Activated T-cell treated with anti-CD3 and anti-CD28 coated beads for 1 hour (primary cell): Measurements from ENCODE around the gene FMNL3.
A peak's percentile ranks its signal among the peaks of the same experiment; 100 is the strongest.

Source experiments
- DNase-seq: peaks from one replicate; pipeline ENCODE4 v3.0.0-alpha.2; 2020; ENCODE audit warnings: low read depth

The FMNL3 gene

DNA sequence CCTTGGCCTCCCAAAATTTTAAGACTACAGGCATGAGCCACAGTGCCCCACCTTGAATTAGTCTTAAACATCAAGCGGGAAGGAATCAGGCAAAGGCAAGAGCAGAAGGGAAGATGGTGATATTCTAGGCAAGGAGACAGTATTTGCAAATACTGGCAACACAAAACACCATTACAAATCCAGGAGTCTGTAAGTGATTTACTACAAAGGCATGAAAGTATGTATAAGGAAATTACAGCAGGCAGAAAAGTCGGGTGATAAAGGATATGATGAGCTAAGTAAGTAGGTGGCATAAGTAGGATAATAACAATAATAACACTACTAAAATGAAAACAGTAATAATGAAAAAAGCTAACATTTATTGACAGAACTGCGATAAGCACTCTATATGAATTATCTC is 28.5 kb downstream of the FMNL3 start:
- DNase-seq, result no peak

GRCh38 chr12:49675137-49675536 is 32.1 kb downstream of the FMNL3 start:
- DNase-seq, result no peak

DNA sequence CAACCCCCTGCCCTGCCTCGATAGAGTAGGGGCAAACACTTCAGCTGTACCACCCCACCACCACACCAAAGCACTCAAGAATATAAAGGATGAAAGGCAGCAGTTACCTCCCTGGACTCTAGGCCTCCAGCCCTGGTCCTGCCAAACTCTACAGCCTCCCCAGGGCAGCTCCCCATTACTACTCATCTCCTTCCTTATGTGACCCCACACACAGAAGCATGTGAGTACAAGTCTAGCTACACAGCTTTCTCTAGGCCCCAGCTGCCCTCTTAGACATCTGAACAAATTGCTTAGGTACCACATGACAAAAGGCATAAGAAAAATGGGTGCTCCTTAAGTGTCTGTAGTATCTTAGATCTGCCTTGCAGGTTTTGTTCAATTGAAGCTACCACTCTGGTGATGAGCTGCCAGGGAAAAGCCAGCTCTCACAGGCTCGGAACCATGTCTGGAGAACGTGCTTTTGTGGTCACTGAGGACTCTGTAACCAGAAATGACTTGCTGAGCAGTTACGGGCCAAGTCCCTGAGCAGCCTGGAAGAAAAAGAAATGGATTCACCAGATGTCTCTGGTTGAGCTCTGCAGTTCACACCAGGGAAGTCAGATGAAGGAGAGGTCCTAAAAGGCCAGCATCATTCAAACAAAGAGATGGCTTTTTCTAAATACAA is 32.8 kb downstream of the FMNL3 start:
- DNase-seq, result no peak

DNA sequence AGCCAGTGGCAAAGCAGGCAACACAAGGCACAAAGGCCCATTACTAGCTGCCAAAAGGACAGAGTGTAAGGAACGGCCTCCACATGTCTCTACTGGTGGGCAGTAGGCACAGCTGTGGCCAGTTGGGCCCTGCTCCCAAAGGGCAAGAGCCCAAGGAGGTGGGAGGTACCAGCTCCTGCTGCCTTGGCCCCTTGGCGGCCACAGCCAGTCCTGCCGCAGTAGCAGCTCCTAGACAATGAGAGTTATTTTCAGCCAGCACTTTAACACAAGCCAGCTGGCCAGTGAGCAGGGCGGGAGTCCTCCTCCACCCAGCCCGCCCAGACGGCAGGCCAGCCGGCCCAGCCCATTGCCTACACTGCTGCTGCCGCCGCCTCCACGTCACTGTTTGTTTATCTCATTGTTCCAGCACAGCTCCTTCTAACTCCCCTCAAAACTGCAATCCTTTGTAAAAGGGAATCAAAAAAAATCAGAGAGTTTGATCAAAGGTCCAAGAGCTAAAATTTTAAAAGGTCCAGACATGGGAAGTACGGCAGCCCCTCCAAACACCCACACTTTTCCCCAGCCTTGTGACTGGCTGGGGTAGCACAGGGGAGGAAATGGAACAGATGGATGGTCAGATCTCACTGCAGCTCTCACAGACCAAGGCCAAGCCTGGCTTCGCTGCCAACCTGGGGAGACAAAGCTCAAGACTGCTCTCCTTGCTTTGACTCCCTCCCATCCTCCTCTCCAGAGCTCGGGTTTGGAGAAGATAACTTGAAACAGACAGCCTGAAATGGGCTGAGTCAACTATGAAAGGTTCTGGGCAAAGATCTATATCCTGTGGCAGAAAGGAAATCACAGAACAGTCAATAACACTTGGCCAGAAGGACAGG is 33.5 kb downstream of the FMNL3 start:
- no peak for DNase-seq

DNA sequence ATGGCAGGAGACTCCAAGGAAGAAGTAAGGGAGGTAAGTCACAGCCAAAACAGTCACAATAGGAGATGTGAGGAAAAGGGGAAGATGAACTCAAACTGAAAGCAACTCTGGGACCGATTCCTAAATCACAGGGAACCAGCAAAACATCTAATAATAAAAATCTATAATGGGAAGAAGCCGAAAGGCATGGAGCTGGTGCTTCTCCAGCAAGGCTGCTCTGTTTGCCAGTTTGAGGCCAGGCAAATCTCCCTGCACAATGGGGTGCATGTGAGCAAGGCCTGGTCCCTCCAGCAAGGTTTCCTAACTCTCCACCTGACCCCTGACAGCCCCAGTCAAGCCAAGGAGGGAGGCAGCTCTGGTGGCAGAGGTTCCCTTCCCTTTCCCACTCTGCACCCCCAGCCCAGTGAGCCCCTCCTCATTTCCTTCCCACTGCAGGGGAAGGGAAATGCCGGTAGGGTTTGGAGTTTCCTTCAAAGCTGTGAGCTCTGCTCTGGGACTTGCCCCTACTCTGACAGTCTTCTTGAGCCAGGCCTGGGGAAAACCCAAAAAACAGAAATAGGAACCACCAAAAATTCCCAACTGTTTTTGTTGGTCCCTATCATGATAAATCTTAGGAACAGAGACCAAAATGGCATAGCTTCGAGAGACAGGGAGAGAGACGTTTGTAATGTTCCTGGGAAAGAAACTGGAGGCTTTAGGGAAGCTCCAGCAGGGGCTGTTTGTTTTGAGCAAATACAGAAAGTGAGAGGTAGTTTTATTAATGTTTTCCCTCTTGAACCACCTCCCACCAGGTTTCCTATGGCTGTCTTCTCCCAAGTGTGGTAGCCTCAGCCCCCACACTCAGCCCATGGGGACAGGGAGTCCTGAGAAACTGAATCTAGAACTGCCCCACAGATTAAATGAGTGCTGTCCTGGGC is 34.6 kb downstream of the FMNL3 start:
- no peak for DNase-seq

DNA sequence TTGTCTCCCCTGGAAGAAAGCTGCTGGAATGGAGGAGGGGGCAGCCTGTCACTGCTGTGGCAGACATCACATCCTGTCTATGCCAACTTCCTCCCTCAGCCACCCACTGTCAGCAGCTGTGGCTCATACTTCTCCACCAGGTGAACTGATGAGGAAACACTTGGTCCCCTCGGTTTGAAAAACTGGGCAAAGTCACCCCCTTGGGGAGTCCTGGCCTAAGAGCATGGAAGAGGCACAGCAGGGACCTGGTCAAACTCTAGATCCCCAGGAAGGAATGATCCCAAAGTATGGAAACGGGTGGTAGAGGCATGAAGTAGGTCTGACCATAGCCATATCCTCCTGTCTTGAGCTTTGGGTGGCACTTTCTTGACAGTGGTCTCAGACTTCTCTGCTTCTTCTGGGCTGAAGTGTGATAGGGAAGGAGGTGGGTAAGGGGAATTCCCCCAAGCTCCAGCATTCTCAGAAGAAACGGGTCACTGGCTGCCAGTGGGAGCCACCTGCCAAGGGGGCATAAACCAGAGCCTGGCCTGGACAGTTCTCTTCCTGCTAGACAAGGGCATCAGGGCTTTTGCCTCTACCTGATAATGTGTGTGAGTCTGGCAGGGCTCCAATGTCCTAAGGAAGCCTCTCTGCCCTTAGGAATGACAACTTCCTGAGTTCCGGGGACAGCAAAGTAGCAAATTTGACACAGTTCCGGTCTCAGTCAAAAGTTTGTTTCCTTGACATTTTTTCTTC is 36.0 kb downstream of the FMNL3 start:
- DNase-seq, result peak; percentile 52

DNA sequence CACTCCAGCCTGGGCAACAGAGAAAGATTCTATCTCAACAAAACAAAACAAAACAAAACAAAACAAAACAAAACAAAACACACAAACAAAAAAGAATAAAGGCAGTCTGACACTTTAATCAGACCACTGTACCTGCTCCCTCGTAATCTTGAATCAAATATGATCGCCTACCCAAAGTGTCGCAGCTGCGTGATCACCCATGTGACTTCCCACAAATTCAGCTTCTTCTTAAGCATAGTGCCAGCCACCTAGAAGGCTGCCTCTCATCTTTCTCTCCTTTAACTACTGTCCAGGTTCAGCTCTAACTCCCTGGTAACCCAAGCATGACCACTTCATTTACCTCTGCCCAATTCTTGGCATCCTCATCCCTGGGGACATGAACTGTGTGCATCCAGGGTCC is 37.4 kb downstream of the FMNL3 start:
- DNase-seq, result no peak

- no peak for DNase-seq
These were observed 39.7 kb downstream of the FMNL3 start for GRCh38 chr12:49667325-49668090.

DNA sequence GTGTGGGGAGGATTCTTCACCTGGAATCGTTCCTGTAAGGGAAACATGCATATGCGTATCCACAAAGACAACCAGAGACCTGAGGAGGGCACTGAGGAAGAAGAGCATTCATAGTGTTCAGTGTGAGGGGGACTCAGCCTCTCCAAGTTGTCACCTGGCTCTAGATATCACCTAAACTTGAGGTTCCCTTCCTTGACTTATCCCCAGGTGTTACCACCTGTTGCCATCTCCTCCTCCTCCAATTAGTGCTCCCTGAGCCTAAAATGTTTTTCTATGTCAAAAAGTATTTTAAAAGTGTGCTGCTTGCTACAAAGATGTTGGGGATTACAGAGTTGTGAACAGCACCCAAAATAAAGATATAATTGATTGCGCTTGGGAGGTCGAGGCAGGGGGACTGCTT is 41.0 kb downstream of the FMNL3 start:
- DNase-seq, result no peak

DNA sequence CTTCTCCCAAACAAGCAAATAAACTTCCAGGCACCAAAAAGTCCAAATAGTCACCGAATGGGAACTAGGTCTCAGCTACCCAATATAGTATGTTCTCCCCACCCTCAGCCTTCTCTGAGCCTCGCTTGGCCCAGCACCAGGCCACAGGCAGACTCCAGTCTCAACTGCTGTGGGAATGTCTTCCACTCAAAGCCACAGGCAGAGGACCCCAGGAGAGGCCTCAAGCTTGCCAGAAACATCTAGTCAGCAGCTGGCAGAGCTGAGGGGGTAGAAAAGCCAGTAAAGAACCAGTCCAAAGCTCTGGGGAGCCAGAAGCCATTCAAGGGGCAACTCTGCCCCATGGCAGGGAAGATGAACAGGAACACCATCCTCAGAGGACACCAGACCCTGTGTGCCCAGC is 41.8 kb downstream of the FMNL3 start:
- DNase-seq, result no peak

DNA sequence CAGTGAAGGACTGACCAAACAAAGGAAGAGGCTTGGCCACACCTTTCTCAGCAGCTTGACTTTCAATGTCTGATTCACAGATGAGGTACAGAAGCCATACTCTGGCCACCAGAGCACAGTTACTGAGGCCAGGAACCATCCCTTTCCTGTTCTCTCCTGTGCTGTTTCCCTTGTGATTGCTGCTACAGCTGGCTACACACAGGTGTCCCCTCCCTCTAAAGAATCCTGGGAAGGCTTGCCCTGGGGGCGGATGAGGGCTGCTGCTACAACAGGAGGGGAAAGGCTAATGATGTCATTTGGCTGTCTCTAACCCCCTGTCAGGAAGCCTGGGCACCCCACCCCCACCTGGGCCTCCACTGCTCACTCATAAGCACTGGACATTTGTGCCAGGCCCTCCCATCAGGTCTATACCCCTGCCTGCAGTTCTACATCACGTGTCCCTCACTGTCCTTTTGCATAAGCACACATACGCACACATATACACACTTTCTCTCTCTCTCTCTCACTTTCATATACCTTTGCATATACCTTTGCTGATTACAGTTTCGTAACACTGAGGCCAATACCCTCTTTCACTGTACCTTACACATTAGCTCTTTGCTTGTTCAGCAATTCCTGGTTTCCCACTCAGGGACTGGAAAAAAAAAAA is 42.5 kb downstream of the FMNL3 start:
- DNase-seq, result no peak

- no peak for DNase-seq
These were observed 43.0 kb downstream of the FMNL3 start for GRCh38 chr12:49664167-49664566.

DNA sequence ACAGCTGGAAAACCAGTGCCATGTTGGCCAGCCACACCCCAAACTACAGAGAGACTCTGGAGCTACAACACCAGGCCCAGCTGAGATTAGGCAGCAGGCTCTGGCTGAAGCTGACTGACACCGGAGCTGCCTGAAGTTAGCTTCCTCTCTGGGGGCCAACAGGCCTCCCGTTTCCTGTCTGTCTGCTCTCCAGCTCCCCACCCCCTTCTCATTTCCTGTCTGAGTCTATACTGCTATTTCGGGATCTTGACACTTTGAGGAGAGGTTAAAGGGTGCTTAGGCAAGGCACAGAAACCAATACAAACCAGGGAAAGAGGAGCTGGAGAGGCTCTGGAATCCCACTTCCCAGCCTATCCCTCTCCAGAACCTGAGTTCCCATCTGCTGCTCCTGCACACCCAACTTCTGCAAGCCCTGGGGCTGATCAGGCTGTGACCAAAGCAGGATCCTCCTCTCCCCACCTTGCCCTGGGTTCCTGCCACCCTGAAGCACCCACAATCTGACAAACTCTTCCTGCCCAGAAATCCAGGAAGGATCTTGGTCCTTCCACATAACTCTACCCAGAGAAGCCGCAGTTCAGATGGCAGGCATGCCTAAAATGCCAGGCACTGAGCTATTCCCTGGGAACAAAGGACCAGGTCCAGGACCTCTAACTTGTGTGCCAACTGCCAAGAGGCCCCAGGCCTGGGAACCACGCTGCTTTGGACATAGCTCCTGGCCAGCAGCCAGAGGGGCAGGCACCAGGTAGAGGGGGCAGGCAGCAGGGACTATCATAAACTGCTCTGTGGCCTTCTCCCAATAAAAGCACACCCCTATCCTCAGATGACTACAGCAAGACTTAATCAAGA is 44.0 kb downstream of the FMNL3 start:
- peak; percentile 56 for DNase-seq

DNA sequence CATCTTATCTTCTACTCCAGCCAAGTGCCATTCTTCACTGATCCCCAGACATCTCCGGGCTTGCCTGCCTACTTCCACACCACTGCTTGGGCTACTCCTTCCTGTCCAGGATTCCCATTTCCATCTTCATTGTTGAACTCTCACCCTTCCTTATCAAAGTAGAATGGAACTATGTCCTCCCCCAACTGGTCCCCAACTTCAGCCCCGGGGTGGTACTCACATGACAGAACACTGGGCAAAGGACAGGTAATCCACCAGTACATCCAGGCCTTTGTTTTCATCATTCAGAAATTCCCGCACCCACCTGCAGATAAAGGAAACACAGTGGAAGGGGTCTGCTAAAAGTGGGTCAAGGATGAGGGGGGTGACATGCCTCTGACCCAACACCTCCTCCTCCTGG is 45.5 kb downstream of the FMNL3 start:
- no peak for DNase-seq

DNA sequence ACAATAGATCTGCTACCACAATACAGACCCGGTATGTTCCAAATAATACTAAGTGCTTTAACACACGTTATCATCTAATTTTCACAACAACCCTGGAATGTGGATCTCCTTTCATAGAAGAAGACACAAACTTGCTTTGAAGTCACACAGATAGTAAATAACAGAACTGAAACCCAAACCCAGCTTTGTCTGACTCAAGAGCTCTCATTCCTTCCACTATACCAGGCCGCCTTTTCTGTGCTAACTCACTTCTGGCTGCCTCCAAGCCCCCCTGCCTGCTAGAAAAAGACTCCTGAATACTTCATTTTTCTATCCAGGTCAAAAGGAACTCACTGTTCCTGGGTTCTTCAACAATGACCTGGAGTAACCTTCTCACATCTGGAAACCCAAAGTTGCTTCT is 46.0 kb downstream of the FMNL3 start:
- no peak for DNase-seq

DNA sequence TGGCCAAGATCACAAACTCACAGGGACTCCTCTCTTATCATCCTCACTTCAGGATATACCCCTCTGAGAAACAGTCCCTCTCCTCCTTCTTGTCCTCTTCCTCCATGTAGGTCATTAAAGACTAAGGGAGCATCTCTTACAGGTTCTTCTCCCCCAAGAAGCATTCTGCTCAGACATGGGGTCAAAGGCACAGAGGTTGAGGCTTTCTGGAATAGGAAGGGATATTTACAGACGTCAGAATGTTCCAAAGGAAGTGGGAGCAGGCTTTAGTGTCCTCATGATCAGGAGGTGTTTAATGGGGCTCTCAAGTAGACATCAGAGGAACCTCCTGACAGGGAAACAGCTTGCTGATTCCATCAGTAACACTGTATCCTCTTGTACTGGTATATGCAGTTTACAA is 47.5 kb downstream of the FMNL3 start:
- DNase-seq, result no peak

DNA sequence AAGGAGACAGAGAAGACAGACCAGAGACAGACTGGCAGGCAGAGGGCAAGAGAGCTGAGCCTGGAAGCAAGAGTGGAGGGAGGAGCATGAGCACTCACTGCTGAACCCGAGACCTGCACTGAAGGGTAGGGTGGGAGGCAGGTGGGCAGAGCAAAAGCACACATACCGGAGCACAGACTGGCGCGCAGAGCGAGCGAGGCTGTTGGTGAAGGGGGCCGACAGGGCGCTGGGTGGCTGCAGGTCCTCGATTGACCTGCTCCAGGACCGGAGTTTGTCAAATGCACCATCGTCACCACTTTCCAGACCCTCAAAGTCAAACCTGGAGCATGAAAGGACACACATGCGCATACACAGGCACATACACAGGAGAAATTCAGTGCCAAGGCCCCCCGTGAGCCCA is 48.9 kb downstream of the FMNL3 start:
- DNase-seq, result no peak

GRCh38 chr12:49655595-49656236 is 51.5 kb downstream of the FMNL3 start:
- no peak for DNase-seq

- DNase-seq, result no peak
These were observed 52.5 kb downstream of the FMNL3 start for GRCh38 chr12:49654715-49655114.
